DND-41 (cell line): ENCODE results near the gene MICB.
A peak's percentile ranks its signal among the peaks of the same experiment; 100 is the strongest.

Experiments used
- ATAC-seq: fragments of 200-7000 bp; cut with Tn5 transposase; 3 replicates; pipeline ENCODE4 v1.9.1; 2021; ENCODE audit warnings: low read depth; ENCODE audit not compliant: insufficient read depth
- DNase-seq: peaks from one replicate; pipeline ENCODE4 v3.0.0-alpha.2; 2020
- H2AFZ ChIP-seq: 2 replicates; pipeline ENCODE4 v1.6.0; 2012; ENCODE audit warnings: low read depth, low read length
- H3K27ac ChIP-seq: 2 replicates; pipeline ENCODE4 v1.5.1; 2012; ENCODE audit warnings: low read length, inconsistent platforms
- H3K27me3 ChIP-seq: fragments of 200-600 bp; sonication (generic); 2 replicates; pipeline ENCODE4 v1.6.0; 2012; ENCODE audit warnings: low read length, mild to moderate bottlenecking, inconsistent platforms; ENCODE audit not compliant: insufficient read depth, poor library complexity
- H3K36me3 ChIP-seq: 2 replicates; pipeline ENCODE4 v1.5.1; 2012; ENCODE audit warnings: low read length, inconsistent platforms; ENCODE audit not compliant: insufficient read depth
- H3K4me1 ChIP-seq: 2 replicates; pipeline ENCODE4 v1.5.1; 2012; ENCODE audit warnings: mild to moderate bottlenecking, low read length; ENCODE audit not compliant: insufficient read depth
- H3K4me2 ChIP-seq: 2 replicates; pipeline ENCODE4 v1.6.0; 2012; ENCODE audit warnings: mild to moderate bottlenecking, moderate library complexity, low read length, inconsistent platforms; ENCODE audit not compliant: insufficient read depth
- H3K4me3 ChIP-seq, 2 experiments: fragments of 200-600 bp in 1 of 2; shearing (Covaris generic) in 1 of 2; 2 replicates each; pipeline ENCODE4 v1.5.1; 2012 to 2016; ENCODE audit warnings: inconsistent platforms in 2 of 2, low read length in 2 of 2, mild to moderate bottlenecking in 2 of 2, low read depth in 1 of 2, moderate library complexity in 1 of 2
- H3K79me2 ChIP-seq: 2 replicates; pipeline ENCODE4 v1.6.0; 2012; ENCODE audit warnings: low read length, inconsistent platforms; ENCODE audit not compliant: insufficient read depth
- H3K9ac ChIP-seq: 2 replicates; pipeline ENCODE4 v1.6.0; 2012; ENCODE audit warnings: low read depth, mild to moderate bottlenecking, inconsistent platforms, low read length, moderate library complexity
- H3K9me3 ChIP-seq: 2 replicates; pipeline ENCODE4 v1.5.1; 2012; ENCODE audit warnings: low read length, moderate library complexity, mild to moderate bottlenecking, inconsistent platforms; ENCODE audit not compliant: insufficient read depth, severe bottlenecking
- H4K20me1 ChIP-seq: 2 replicates; pipeline ENCODE4 v1.6.0; 2012; ENCODE audit warnings: low read length; ENCODE audit not compliant: insufficient read depth
- EZH2 ChIP-seq: IDR thresholded peaks from 3 replicates; pipeline ENCODE4 v1.6.1; 2012; ENCODE audit warnings: borderline replicate concordance, low read depth, mild to moderate bottlenecking, moderate library complexity, low read length, inconsistent platforms; ENCODE audit not compliant: severe bottlenecking
- TF ChIP-seq, protein P1 (sequence below): IDR thresholded peaks from 2 replicates; pipeline ENCODE4 v1.5.1; 2012; ENCODE audit warnings: borderline replicate concordance, low read length, moderate library complexity, mild to moderate bottlenecking; ENCODE audit not compliant: poor library complexity, severe bottlenecking; ENCODE audit errors: extremely low read depth

Gene MICB

GRCh38 chr6:31546958-31547726 lies 49.2 kb downstream of the MICB start, which contains the start of gene NFKBIL1:
Gene NFKBIL1 (plus strand): TSS chr6:31547608. CDS start chr6:31547695, 87 bp downstream.
- Histone ChIP-seq H3K9ac (peak within 1 kb of the TSS; percentile 67), H2AFZ (peak within 1 kb of the TSS; percentile 75), H3K9me3 (no peaks in the 10 kb centered on the region), H3K4me2 (peak within 1 kb of the TSS; percentile 84), H3K36me3 (peaks cover 31% of the 10 kb centered on the region), H3K79me2 (peaks cover 55% of the 10 kb centered on the region), H3K27me3 (no peaks in the 10 kb centered on the region), H3K27ac (peak within 1 kb of the TSS; percentile 62), H3K4me1 (peaks cover 56% of the 10 kb centered on the region), H4K20me1 (no peaks in the 10 kb centered on the region), H3K4me3 (peak within 1 kb of the TSS; percentile 41 to 63; a peak in 3 of 4 replicates)
- peak; percentile 87 for ATAC-seq
- TF ChIP-seq, protein P1, sequence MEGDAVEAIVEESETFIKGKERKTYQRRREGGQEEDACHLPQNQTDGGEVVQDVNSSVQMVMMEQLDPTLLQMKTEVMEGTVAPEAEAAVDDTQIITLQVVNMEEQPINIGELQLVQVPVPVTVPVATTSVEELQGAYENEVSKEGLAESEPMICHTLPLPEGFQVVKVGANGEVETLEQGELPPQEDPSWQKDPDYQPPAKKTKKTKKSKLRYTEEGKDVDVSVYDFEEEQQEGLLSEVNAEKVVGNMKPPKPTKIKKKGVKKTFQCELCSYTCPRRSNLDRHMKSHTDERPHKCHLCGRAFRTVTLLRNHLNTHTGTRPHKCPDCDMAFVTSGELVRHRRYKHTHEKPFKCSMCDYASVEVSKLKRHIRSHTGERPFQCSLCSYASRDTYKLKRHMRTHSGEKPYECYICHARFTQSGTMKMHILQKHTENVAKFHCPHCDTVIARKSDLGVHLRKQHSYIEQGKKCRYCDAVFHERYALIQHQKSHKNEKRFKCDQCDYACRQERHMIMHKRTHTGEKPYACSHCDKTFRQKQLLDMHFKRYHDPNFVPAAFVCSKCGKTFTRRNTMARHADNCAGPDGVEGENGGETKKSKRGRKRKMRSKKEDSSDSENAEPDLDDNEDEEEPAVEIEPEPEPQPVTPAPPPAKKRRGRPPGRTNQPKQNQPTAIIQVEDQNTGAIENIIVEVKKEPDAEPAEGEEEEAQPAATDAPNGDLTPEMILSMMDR, result no peak
- TF ChIP-seq EZH2, result no peak
- DNase-seq, result peak; percentile 98

DNA sequence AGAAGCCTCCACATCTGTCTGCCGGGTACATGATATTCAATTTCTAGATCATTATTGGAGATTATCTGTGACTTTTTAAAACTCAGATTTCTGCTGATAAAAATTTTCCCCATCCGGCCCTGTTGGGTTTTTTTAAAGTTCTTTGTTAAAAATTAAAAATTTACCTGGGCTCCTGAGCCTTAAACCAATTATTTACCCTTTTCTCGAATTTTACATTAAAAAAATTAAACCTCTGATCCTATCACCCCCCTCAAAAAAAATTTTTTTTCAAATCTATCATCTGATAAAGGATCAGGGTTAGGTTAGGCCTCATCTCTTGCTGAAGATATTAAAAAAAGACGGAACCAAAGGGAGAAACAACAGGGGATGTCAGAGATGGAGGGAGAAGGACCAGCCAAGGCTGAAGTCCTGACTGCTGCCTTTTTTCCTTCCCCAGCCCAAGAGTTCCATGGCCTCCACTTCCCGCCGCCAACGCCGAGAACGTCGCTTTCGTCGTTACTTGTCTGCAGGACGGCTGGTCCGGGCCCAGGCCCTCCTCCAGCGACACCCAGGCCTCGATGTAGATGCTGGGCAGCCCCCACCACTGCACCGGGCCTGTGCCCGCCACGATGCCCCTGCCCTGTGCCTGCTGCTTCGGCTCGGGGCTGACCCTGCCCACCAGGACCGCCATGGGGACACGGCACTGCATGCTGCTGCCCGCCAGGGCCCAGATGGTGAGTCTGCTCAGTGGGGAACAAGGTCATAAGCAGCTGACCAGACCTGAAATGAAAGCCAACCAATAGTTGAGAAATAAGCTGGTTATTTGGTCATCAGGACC lies 50.0 kb downstream of the MICB start:
- Histone ChIP-seq H2AFZ (peak overlapping the region; percentile 75), H4K20me1 (no peaks in the 10 kb centered on the region), H3K4me1 (peaks cover 52% of the 10 kb centered on the region), H3K4me3 (peak overlapping the region; percentile 41 to 63; a peak in 3 of 4 replicates), H3K79me2 (peaks cover 47% of the 10 kb centered on the region), H3K9ac (peak overlapping the region; percentile 67), H3K36me3 (peaks cover 31% of the 10 kb centered on the region), H3K27ac (peak overlapping the region; percentile 62), H3K9me3 (no peaks in the 10 kb centered on the region), H3K27me3 (no peaks in the 10 kb centered on the region), H3K4me2 (peak overlapping the region; percentile 84)
- TF ChIP-seq EZH2, result no peak
- TF ChIP-seq, protein P1, result no peak
- no peak for DNase-seq
- ATAC-seq, result no peak

DNA sequence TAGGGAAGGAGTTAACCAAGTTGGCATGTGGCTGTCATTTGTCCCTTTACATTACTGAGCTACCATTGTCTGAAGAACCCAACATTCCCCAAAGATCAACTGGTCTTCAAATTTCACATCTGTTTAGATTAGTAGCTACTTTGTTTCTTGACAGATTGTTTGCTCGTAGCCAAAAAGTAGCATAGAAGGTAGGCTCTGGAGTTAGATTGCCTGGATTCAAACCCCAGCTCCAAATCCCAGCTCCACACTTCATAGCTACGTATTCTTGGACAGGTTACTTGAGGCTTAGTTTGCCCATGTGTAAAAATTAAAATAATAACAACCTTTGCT lies 50.6 kb downstream of the MICB start:
- no peaks in the 10 kb centered on the region for H3K27me3 ChIP-seq
- no peaks in the 10 kb centered on the region for H3K9me3 ChIP-seq
- TF ChIP-seq, protein P1, result no peak
- no peak for TF ChIP-seq EZH2
- H3K4me3 ChIP-seq, result peak overlapping the region; percentile 41 to 63; a peak in 3 of 4 replicates
- H3K4me1 ChIP-seq, result peaks cover 46% of the 10 kb centered on the region
- ATAC-seq (no peak), DNase-seq (no peak)
- H3K36me3 ChIP-seq, result peaks cover 31% of the 10 kb centered on the region
- H3K27ac ChIP-seq, result peak overlapping the region; percentile 62
- H4K20me1 ChIP-seq, result no peaks in the 10 kb centered on the region
- peak overlapping the region; percentile 67 for H3K9ac ChIP-seq
- peaks cover 42% of the 10 kb centered on the region for H3K79me2 ChIP-seq
- H3K4me2 ChIP-seq, result peak overlapping the region; percentile 84
- H2AFZ ChIP-seq, result no peak overlapping the region
